ENCODE data around the gene CD58. TPM values are rescaled to one million over a fixed set of nuclear protein-coding genes. Genes with fewer than 3 reads are reported as not detected.
"Not testable (repeated sequence)": the region's sequence is repeated elsewhere in the genome, so short reads cannot be mapped to it uniquely, and the experiment has no call there.

The CD58 gene, protein sequence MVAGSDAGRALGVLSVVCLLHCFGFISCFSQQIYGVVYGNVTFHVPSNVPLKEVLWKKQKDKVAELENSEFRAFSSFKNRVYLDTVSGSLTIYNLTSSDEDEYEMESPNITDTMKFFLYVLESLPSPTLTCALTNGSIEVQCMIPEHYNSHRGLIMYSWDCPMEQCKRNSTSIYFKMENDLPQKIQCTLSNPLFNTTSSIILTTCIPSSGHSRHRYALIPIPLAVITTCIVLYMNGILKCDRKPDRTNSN
- 10 to 100 TPM; 21.2 to 25.3 TPM for polyA plus RNA-seq

DNA sequence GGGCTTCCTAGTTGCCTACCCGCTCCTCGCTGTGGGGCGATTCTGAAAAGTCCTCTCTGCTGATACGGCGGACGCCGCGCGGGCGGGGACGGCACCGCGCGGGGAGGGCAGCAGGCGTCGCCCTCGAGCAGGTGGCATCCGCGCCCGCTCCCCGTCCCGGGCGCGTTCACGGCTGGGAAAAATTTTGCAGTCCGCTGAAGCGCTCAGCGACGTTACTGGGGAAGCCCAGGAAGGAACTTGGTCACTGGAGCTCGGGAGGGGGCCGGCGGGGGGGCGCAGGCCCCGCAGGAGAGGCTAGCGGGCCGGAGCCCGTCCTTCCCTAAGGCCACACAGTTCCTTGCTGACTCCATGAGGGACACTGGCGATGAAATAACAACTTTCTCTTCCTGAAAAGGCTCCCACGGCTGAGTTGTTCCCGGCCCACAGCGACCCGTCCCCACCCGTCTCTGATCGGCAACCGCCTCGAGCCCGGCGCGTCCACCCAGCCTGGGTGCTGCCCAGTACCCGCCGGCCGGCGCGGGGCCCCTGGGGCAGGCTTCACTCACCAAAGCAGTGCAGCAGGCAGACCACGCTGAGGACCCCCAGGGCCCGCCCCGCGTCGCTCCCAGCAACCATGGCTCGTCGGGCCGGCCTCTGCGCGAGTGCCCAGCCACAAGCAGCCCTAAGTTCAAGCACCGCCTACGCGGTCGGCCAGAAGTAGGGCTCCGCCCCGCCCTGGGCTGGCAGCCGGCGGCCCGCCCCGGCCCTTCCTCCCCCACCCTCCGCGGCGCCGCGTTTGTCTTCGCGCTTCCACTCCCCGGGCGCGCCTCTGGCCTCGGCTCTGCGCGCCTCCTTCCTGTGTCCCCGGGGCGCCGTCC lies at the start of gene CD58:
Gene CD58 (minus strand): TSS at position 669 of the 857 bp plus-strand sequence. CDS start 54 bp downstream, at position 615.
- peak within 1 kb of the TSS; percentile 99 to 100 for H3K27ac ChIP-seq (ENCODE audit: low read depth in 2 of 2, low read length in 1 of 2)
- H3K27me3 ChIP-seq (ENCODE audit: control insufficient read depth in 1 of 2, insufficient read depth in 2 of 2, low read length in 2 of 2): no peaks in the 10 kb centered on the region
- peaks cover 0 to 3% of the 10 kb centered on the region in 2 donors for H3K9me3 ChIP-seq (ENCODE audit: control insufficient read depth in 2 of 2, insufficient read depth in 1 of 2, low read depth in 1 of 2, low read length in 1 of 2)
- 0 to 1% methylated on average over 85 to 90 of the region's 90 CpGs for WGBS, 2 donors
- no peaks in the 10 kb centered on the region for H3K36me3 ChIP-seq (ENCODE audit: control insufficient read depth in 2 of 2, insufficient read depth in 2 of 2, low read length in 1 of 2)
- H3K4me3 ChIP-seq (ENCODE audit: low read depth in 1 of 2, low read length in 2 of 2): peak within 1 kb of the TSS; percentile 87 to 96
- peaks cover 0 to 8% of the 10 kb centered on the region in 2 donors for H3K4me1 ChIP-seq (ENCODE audit: control insufficient read depth in 2 of 2, insufficient read depth in 2 of 2, low read length in 1 of 2)

DNA sequence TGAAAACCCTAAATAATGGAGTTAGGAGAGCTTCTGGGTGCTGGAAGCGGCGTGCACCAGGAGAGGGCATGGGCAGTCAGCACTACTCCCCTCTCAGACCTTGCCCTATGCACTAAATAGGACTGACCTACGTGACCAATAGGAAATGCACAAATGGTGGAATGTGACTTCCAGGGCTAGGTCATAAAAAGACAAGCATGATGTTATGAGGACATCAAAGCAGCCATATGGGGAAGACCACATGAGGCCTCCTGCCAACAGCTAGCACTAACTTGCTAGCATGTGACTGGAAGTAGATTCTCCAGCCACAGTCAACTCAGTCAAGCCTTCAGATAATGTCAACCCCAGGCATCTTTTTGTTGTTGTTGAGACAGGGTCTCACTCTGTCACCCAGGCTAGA lies 49.6 kb upstream of the CD58 start:
- 92 to 93% methylated on average over 1 to 3 of the region's 3 CpGs for WGBS, 2 donors
- H3K27ac ChIP-seq (ENCODE audit: low read depth in 2 of 2, low read length in 1 of 2): peak overlapping the region in 1 of 2 donors; percentile 65
- H3K4me3 ChIP-seq (ENCODE audit: low read depth in 1 of 2, low read length in 2 of 2): not testable (repeated sequence)

DNA sequence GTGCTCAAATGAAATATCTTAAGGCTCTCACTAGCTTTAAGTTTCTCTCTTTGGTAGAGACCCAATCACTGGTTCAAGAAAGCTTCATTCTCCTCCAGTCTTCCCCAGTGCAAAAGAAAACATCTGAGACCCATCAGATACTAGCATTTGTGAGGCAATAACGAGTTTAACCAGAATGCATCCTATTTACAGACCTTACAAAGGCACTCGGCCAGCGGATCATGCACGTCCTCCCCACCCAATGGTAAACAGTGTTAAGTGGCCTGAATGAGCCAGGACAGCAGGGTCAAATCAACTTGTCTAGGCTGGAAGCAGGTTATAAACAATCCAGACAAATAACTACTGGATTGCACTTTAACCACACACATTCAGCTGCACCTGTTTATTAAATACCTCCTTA lies 48.3 kb upstream of the CD58 start:
- not testable (repeated sequence) for H3K9me3 ChIP-seq (ENCODE audit: control insufficient read depth in 2 of 2, insufficient read depth in 1 of 2, low read depth in 1 of 2, low read length in 1 of 2); H3K4me3 ChIP-seq (ENCODE audit: low read depth in 1 of 2, low read length in 2 of 2); H3K27me3 ChIP-seq (ENCODE audit: control insufficient read depth in 1 of 2, insufficient read depth in 2 of 2, low read length in 2 of 2); H3K4me1 ChIP-seq (ENCODE audit: control insufficient read depth in 2 of 2, insufficient read depth in 2 of 2, low read length in 1 of 2); H3K36me3 ChIP-seq (ENCODE audit: control insufficient read depth in 2 of 2, insufficient read depth in 2 of 2, low read length in 1 of 2)
- H3K27ac ChIP-seq (ENCODE audit: low read depth in 2 of 2, low read length in 1 of 2): peak overlapping the region in 1 of 2 donors; percentile 13
- 31 to 36% methylated on average over 4 of the region's 4 CpGs for WGBS, 2 donors

More for the DNA sequence above, 49.6 kb upstream of the CD58 start:
- H3K9me3 ChIP-seq (ENCODE audit: control insufficient read depth in 2 of 2, insufficient read depth in 1 of 2, low read depth in 1 of 2, low read length in 1 of 2); H3K4me1 ChIP-seq (ENCODE audit: control insufficient read depth in 2 of 2, insufficient read depth in 2 of 2, low read length in 1 of 2); H3K27me3 ChIP-seq (ENCODE audit: control insufficient read depth in 1 of 2, insufficient read depth in 2 of 2, low read length in 2 of 2); H3K36me3 ChIP-seq (ENCODE audit: control insufficient read depth in 2 of 2, insufficient read depth in 2 of 2, low read length in 1 of 2): not testable (repeated sequence)

DNA sequence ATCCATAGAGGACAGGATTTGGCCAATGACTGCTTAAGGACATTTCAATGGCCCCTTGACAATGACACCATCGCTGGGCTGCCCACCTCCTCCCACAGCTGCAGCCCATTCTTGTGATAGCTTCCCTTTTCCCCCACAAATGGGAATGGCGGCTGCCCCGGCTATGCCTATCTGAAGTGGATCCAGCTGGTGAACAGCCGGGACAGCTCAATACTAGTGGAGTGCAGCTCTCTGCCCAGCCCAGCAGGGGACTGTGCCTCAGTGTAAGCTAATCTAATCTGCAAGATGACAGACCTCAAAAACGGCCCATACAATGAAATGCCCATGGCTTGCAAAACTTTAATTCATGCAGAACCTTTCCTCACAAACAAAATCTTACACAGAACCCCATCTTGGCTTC lies 47.0 kb upstream of the CD58 start:
- not testable (repeated sequence) for H3K27ac ChIP-seq (ENCODE audit: low read depth in 2 of 2, low read length in 1 of 2); H3K4me1 ChIP-seq (ENCODE audit: control insufficient read depth in 2 of 2, insufficient read depth in 2 of 2, low read length in 1 of 2); H3K9me3 ChIP-seq (ENCODE audit: control insufficient read depth in 2 of 2, insufficient read depth in 1 of 2, low read depth in 1 of 2, low read length in 1 of 2); H3K27me3 ChIP-seq (ENCODE audit: control insufficient read depth in 1 of 2, insufficient read depth in 2 of 2, low read length in 2 of 2); H3K4me3 ChIP-seq (ENCODE audit: low read depth in 1 of 2, low read length in 2 of 2); H3K36me3 ChIP-seq (ENCODE audit: control insufficient read depth in 2 of 2, insufficient read depth in 2 of 2, low read length in 1 of 2)
- 65 to 74% methylated on average over 5 of the region's 5 CpGs for WGBS, 2 donors

DNA sequence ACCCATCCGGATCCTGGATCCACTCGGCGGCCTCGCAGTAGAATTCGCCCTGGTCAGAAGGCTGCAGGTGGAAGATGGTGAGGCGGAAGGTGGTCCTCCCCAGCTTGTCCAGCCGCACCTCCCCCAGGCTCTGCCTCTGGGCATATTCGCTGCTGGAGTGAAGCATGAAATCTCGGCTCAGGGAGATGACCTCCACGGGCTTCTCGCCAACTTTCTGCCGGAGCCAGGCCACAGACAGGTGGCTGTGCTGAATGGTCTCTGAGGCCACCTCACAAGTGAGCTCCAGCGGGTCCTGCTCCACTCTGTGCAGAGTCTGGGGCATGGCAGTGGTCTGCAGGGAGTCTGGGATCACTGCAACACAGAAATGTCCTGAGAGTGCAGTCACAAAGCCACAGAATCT lies 43.0 kb upstream of the CD58 start:
- H3K27me3 ChIP-seq (ENCODE audit: control insufficient read depth in 1 of 2, insufficient read depth in 2 of 2, low read length in 2 of 2); H3K9me3 ChIP-seq (ENCODE audit: control insufficient read depth in 2 of 2, insufficient read depth in 1 of 2, low read depth in 1 of 2, low read length in 1 of 2); H3K27ac ChIP-seq (ENCODE audit: low read depth in 2 of 2, low read length in 1 of 2); H3K4me3 ChIP-seq (ENCODE audit: low read depth in 1 of 2, low read length in 2 of 2); H3K36me3 ChIP-seq (ENCODE audit: control insufficient read depth in 2 of 2, insufficient read depth in 2 of 2, low read length in 1 of 2); H3K4me1 ChIP-seq (ENCODE audit: control insufficient read depth in 2 of 2, insufficient read depth in 2 of 2, low read length in 1 of 2): not testable (repeated sequence)
- WGBS, 2 donors: 83 to 90% methylated on average over 8 to 13 of the region's 13 CpGs

DNA sequence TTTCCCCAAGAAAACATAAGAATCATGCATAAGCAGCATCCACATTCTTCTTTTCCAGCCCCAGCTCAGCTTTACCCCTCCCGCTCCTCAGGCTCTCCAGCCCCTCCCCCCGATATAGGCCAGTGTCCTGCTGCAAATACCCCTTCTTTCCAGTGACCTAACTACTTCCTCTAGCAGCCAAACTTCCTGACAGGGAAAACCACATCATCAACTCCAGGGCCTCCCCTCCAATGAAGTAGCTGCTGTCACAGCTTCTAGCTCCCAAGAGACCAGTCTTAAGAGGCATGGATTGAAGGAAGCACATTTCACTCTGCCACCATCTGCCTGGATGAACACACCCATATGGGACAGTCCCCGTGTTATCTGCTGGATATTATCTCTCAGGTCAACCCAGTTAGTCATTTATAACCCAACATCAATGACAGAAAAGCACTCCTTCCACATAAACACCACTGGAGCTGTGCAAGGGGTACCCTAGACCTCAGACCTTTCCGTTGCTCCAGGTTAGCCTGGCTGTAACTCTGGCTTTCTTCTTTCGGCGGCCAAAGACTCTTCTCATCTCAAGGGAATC lies 39.1 kb upstream of the CD58 start:
- not testable (repeated sequence) for H3K27me3 ChIP-seq (ENCODE audit: control insufficient read depth in 1 of 2, insufficient read depth in 2 of 2, low read length in 2 of 2); H3K9me3 ChIP-seq (ENCODE audit: control insufficient read depth in 2 of 2, insufficient read depth in 1 of 2, low read depth in 1 of 2, low read length in 1 of 2); H3K36me3 ChIP-seq (ENCODE audit: control insufficient read depth in 2 of 2, insufficient read depth in 2 of 2, low read length in 1 of 2); H3K4me1 ChIP-seq (ENCODE audit: control insufficient read depth in 2 of 2, insufficient read depth in 2 of 2, low read length in 1 of 2); H3K4me3 ChIP-seq (ENCODE audit: low read depth in 1 of 2, low read length in 2 of 2); H3K27ac ChIP-seq (ENCODE audit: low read depth in 2 of 2, low read length in 1 of 2)
- 86 to 87% methylated on average over 6 of the region's 6 CpGs for WGBS, 2 donors

DNA sequence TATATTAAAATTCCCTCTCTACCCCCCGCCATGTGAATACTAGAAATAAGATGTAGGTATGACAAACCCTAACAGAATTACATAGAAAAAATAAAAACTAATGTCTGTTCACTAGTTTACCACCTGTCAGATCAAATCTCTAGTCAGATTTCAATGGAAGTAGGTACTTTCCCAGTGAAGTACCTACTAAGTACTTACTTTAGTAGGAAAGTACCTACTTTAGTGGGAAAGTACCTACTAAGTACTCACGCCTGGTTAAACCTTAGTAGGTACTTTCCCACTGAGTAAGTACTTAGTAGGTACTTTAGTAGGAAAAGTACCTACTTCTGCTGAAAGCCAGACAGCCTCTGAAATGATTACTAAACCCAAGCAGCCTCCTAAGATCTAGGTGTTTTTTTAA lies 38.0 kb upstream of the CD58 start:
- H3K27ac ChIP-seq (ENCODE audit: low read depth in 2 of 2, low read length in 1 of 2); H3K27me3 ChIP-seq (ENCODE audit: control insufficient read depth in 1 of 2, insufficient read depth in 2 of 2, low read length in 2 of 2); H3K4me1 ChIP-seq (ENCODE audit: control insufficient read depth in 2 of 2, insufficient read depth in 2 of 2, low read length in 1 of 2); H3K36me3 ChIP-seq (ENCODE audit: control insufficient read depth in 2 of 2, insufficient read depth in 2 of 2, low read length in 1 of 2); H3K4me3 ChIP-seq (ENCODE audit: low read depth in 1 of 2, low read length in 2 of 2); H3K9me3 ChIP-seq (ENCODE audit: control insufficient read depth in 2 of 2, insufficient read depth in 1 of 2, low read depth in 1 of 2, low read length in 1 of 2): not testable (repeated sequence)
- WGBS, 2 donors: 76 to 78% methylated on average over 2 of the region's 2 CpGs

DNA sequence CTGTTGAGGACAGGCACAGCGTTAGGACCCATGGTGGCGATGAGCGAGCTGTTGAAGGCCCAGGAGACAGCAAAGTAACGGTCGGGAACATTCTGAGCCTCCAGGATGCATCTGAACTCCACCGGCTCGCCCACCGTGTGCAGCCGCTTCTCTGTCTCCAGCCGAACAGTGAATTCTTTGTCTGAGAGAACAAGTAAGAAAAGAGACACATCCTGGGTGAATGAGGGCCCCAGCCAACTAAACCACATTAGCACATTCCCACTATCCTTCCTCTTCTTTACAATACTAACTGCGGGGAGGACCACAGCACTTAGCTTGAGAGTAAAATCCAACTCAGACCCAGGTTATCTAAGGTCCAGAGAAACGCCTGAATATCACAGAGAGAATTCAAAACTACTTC lies 37.3 kb upstream of the CD58 start:
- 91 to 94% methylated on average over 10 to 12 of the region's 12 CpGs for WGBS, 2 donors
- not testable (repeated sequence) for H3K36me3 ChIP-seq (ENCODE audit: control insufficient read depth in 2 of 2, insufficient read depth in 2 of 2, low read length in 1 of 2); H3K4me3 ChIP-seq (ENCODE audit: low read depth in 1 of 2, low read length in 2 of 2); H3K9me3 ChIP-seq (ENCODE audit: control insufficient read depth in 2 of 2, insufficient read depth in 1 of 2, low read depth in 1 of 2, low read length in 1 of 2); H3K27ac ChIP-seq (ENCODE audit: low read depth in 2 of 2, low read length in 1 of 2); H3K4me1 ChIP-seq (ENCODE audit: control insufficient read depth in 2 of 2, insufficient read depth in 2 of 2, low read length in 1 of 2); H3K27me3 ChIP-seq (ENCODE audit: control insufficient read depth in 1 of 2, insufficient read depth in 2 of 2, low read length in 2 of 2)

DNA sequence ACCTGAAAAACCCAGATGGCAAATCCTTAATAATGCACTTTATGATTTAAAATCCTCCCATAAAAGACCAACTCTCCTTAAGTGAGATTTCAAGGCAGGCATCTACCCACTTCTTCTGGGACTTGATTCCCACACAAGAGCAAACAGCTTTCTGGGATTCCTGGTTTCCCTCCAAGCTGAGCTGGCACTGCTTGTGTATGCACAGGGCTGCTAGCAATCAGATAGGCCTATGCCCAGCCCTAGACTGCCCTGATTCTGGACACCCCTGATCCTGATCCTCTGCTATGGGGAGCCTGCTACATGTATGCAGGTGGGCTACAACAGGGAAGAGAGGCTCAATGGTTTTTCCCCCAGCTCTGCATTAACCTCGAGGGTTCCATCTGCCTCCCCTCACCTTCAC lies 36.6 kb upstream of the CD58 start:
- not testable (repeated sequence) for H3K36me3 ChIP-seq (ENCODE audit: control insufficient read depth in 2 of 2, insufficient read depth in 2 of 2, low read length in 1 of 2); H3K9me3 ChIP-seq (ENCODE audit: control insufficient read depth in 2 of 2, insufficient read depth in 1 of 2, low read depth in 1 of 2, low read length in 1 of 2); H3K27ac ChIP-seq (ENCODE audit: low read depth in 2 of 2, low read length in 1 of 2); H3K4me3 ChIP-seq (ENCODE audit: low read depth in 1 of 2, low read length in 2 of 2); H3K4me1 ChIP-seq (ENCODE audit: control insufficient read depth in 2 of 2, insufficient read depth in 2 of 2, low read length in 1 of 2); H3K27me3 ChIP-seq (ENCODE audit: control insufficient read depth in 1 of 2, insufficient read depth in 2 of 2, low read length in 2 of 2)
- 64 to 75% methylated on average over 1 of the region's 1 CpG for WGBS, 2 donors

Data from esophagus (tissue), 2 donors.